GM10847 (cell line): ENCODE data around the gene MEIOB.

Experiments
- POLR2A ChIP-seq: IDR thresholded peaks from 2 replicates; pipeline ENCODE4 v1.6.1; 2011; ENCODE audit not compliant: insufficient read length; ENCODE audit errors: extremely low read depth

The MEIOB gene

GRCh38 chr16:1791256-1791942 lies 80.6 kb downstream of the MEIOB start:
- TF ChIP-seq POLR2A = no peak

GRCh38 chr16:1790611-1791255 lies 81.2 kb downstream of the MEIOB start:
- TF ChIP-seq POLR2A = no peak

- TF ChIP-seq POLR2A = no peak
These were observed 81.7 kb downstream of the MEIOB start for GRCh38 chr16:1790261-1790610.

- TF ChIP-seq POLR2A = no peak
These were observed 82.3 kb downstream of the MEIOB start for GRCh38 chr16:1789643-1790045.

GRCh38 chr16:1788708-1789100 lies 83.3 kb downstream of the MEIOB start:
- TF ChIP-seq POLR2A = no peak

- no peak for TF ChIP-seq POLR2A
These were observed 83.8 kb downstream of the MEIOB start for GRCh38 chr16:1788095-1788707.

- TF ChIP-seq POLR2A = no peak
These were observed 84.5 kb downstream of the MEIOB start for GRCh38 chr16:1787322-1788094.

GRCh38 chr16:1787056-1787321 lies 85.0 kb downstream of the MEIOB start:
- TF ChIP-seq POLR2A = no peak

GRCh38 chr16:1786242-1787055 lies 85.5 kb downstream of the MEIOB start:
- no peak for TF ChIP-seq POLR2A

- TF ChIP-seq POLR2A = no peak
These were observed 86.2 kb downstream of the MEIOB start for GRCh38 chr16:1785846-1786170.

- TF ChIP-seq POLR2A = no peak
These were observed 86.8 kb downstream of the MEIOB start for GRCh38 chr16:1784977-1785845.
